Adrenal gland (tissue), 19 donors: ENCODE measurements around the gene FAM241A. TPM values are rescaled to one million over a fixed set of nuclear protein-coding genes. Genes with fewer than 3 reads are reported as not detected.

Experiments used
- DNase-seq, 7 donors: peaks; one replicate each; pipeline ENCODE4 v3.0.0-alpha.2; 2019 to 2020
- H3K27ac ChIP-seq, 5 donors: fragments of 200-600 bp; sonication (generic) in 4 of 5; 1 replicate in 3 of 5; 2 replicates in 2 of 5; pipeline versions ENCODE4 v1.5.1 to v1.8.0; 2016 to 2020; ENCODE audit warnings: mild to moderate bottlenecking in 1 of 5
- H3K27me3 ChIP-seq: fragments of 200-600 bp; 2 replicates; pipeline ENCODE4 v1.8.0; 2021
- H3K36me3 ChIP-seq, 2 donors: fragments of 200-600 bp; replicated peaks in 1 of 2; 1 replicate in 1 of 2; 2 replicates in 1 of 2; pipeline versions ENCODE4 v1.5.1 to v1.8.0; 2018 to 2022
- H3K4me1 ChIP-seq, 2 donors: fragments of 200-600 bp; replicated peaks in 1 of 2; 1 replicate in 1 of 2; 2 replicates in 1 of 2; pipeline versions ENCODE4 v1.5.1 to v1.8.0; 2018 to 2021
- H3K4me3 ChIP-seq, 4 donors: fragments of 200-600 bp; sonication (generic) in 3 of 4; one replicate each; pipeline ENCODE4 v1.5.1; 2016 to 2018
- H3K9me3 ChIP-seq, 3 donors: fragments of 200-600 bp; sonication (generic) in 1 of 3; replicated peaks in 1 of 3; 1 replicate in 2 of 3; 2 replicates in 1 of 3; pipeline versions ENCODE4 v1.5.1 to v1.8.0; 2016 to 2021
- CTCF ChIP-seq, 6 experiments: fragments of 450-650 bp in 4 of 6; fragments of 200-600 bp in 2 of 6; sonication (generic) in 1 of 6; IDR thresholded peaks; 1 replicate in 5 of 6; 2 replicates in 1 of 6; pipeline versions ENCODE4 v1.5.1 to v1.8.0; 2016 to 2021; ENCODE audit warnings: antibody characterized with exemption in 6 of 6, mild to moderate bottlenecking in 2 of 6, moderate library complexity in 1 of 6
- POLR2A ChIP-seq, 2 donors: fragments of 450-650 bp; IDR thresholded peaks; one replicate each; pipeline ENCODE4 v1.6.1; 2017; ENCODE audit warnings: antibody characterized with exemption in 2 of 2, mild to moderate bottlenecking in 2 of 2, moderate library complexity in 1 of 2
- WGBS, 4 donors: extraction: QIAGEN DNeasy Blood & Tissue Kit in 2 of 4; methylation state at CpG; one replicate each; pipeline versions ENCODE4 v1.1.5 to v1.1.7; 2013 to 2017; 5-methylcytosine and 5-hydroxymethylcytosine counted together
- intact Hi-C, 2 donors: fragments of 100-400 bp; cut with DNase I; formaldehyde crosslinking; loops; one replicate each; pipeline versions ENCODE4 v1.14.1 to v1.15.0; 2022 to 2023
- long read RNA-seq, 10 donors: library from polyadenylated mRNA in 3 of 10; unstranded in 2 of 10; stranded (forward) in 1 of 10; transcript quantifications; one replicate each; pipeline ENCODE4 v2.0.0 and lab custom pipeline, GENCODE V29; 2021 to 2026
- polyA plus RNA-seq, 3 donors: library from polyadenylated mRNA; stranded (reverse); fragments of 200-250 nt in 2 of 3; fragments of 350-450 nt in 1 of 3; fragmentation: Illumina TruSeq in 1 of 3; extraction: RNeasy Lipid Tissue Mini Kit (QIAGEN cat#74804) in 1 of 3; gene quantifications; one replicate each; pipeline ENCODE4 v1.2.3, GENCODE V29; 2013 to 2014
- total RNA-seq, 9 donors: library from RNA; depleted of rRNA in 4 of 9; stranded (reverse); fragments of >200 nt in 4 of 9; fragments of 120-200 nt in 1 of 9; fragmentation: NEBNext Ultra II Directional in 1 of 9; extraction: Animal tissue kit (Norgen Biotek cat#: 25700) in 1 of 9; gene quantifications; one replicate each; pipeline versions ENCODE4 v1.1.0 to v1.2.4, GENCODE V29; 2013 to 2023
- donor health status: healthy with polysubstance abuse.
- donor health status: Bipolar disorder and iron deficiency.
- donor health status: DM: yes; HTN: yes; CAD: no.
- donor health status: DM: no; HTN: no; CAD: no.
- donor health status: DM: no; HTN: no; CAD: no.
- donor health status: DM: yes; HTN: yes; CAD: no.

The FAM241A gene
- 1 to 10 TPM in 8 of 9 donors, under 1 TPM in 1; 0.55 to 4.6 (median 2.3) TPM for total RNA-seq
- polyA plus RNA-seq = 1 to 10 TPM; 2.7 to 3.2 (median 2.9) TPM
- long read RNA-seq, donor 1, full-length matches to known transcripts = 6 of 6 reads
- long read RNA-seq, donor 1, partial matches to known transcripts = 0 of 6 reads
- long read RNA-seq, donor 1, other reads (novel, unspliced or antisense) = 0 of 6 reads
- long read RNA-seq, donor 2, full-length matches to known transcripts = 3 of 3 reads
- long read RNA-seq, donor 2, partial matches to known transcripts = 0 of 3 reads
- long read RNA-seq, donor 2, other reads (novel, unspliced or antisense) = 0 of 3 reads
- long read RNA-seq, donor 3, full-length matches to known transcripts = 5 of 5 reads
- long read RNA-seq, donor 3, partial matches to known transcripts = 0 of 5 reads
- long read RNA-seq, donor 3, other reads (novel, unspliced or antisense) = 0 of 5 reads
- long read RNA-seq, donor 4, partial matches to known transcripts = 0 of 2 reads
- long read RNA-seq, donor 4, other reads (novel, unspliced or antisense) = 2 of 2 reads
- long read RNA-seq, donor 5, full-length matches to known transcripts = 27 of 31 reads
- long read RNA-seq, donor 5, partial matches to known transcripts = 2 of 31 reads
- long read RNA-seq, donor 5, other reads (novel, unspliced or antisense) = 2 of 31 reads
- long read RNA-seq, donor 6, full-length matches to known transcripts = 1 of 2 reads
- long read RNA-seq, donor 6, partial matches to known transcripts = 0 of 2 reads
- long read RNA-seq, donor 6, other reads (novel, unspliced or antisense) = 1 of 2 reads
- long read RNA-seq, donor 7, full-length matches to known transcripts = 2 of 2 reads
- long read RNA-seq, donor 7, partial matches to known transcripts = 0 of 2 reads
- long read RNA-seq, donor 7, other reads (novel, unspliced or antisense) = 0 of 2 reads
- long read RNA-seq, donor 8, full-length matches to known transcripts = 2 of 2 reads
- long read RNA-seq, donor 8, partial matches to known transcripts = 0 of 2 reads
- long read RNA-seq, donor 8, other reads (novel, unspliced or antisense) = 0 of 2 reads
- long read RNA-seq, donor 9, full-length matches to known transcripts = 2 of 2 reads
- long read RNA-seq, donor 9, partial matches to known transcripts = 0 of 2 reads
- long read RNA-seq, donor 9, other reads (novel, unspliced or antisense) = 0 of 2 reads
- long read RNA-seq, donor 10, full-length matches to known transcripts = 1 of 1 reads
- long read RNA-seq, donor 10, partial matches to known transcripts = 0 of 1 reads
- long read RNA-seq, donor 10, other reads (novel, unspliced or antisense) = 0 of 1 reads

- Histone ChIP-seq H3K4me3 (peak within 1 kb of the TSS; percentile 47 to 95 (median 84)), H3K9me3 (no peaks in the 10 kb centered on the region), H3K27ac (peak within 1 kb of the TSS in 4 of 5 donors; percentile 46 to 87 (median 85)), H3K27me3 (no peaks in the 10 kb centered on the region), H3K36me3 (no peaks in the 10 kb centered on the region), H3K4me1 (peaks cover under 1 to 31% of the 10 kb centered on the region in 2 donors)
- TF ChIP-seq CTCF (IDR thresholded peaks at IDR 0.05) = no peak
- peak; percentile 82 to 89 for TF ChIP-seq POLR2A (IDR thresholded peaks at IDR 0.05)
- 0 to 3% (median 0%) methylated on average over 3 to 68 of the region's 70 CpGs for WGBS, 4 donors
- peak; percentile 85 to 92 (median 89) for DNase-seq
- intact Hi-C loops = loop anchor here in 1 of 2 donors (10.0 kb wide), 1 partner anchor 89 kb away; the partner anchor contains the start of gene AP1AR
Measured at GRCh38 chr4:112145326-112145789, at the start of gene FAM241A. Gene FAM241A (plus strand): TSS chr4:112145454. CDS start chr4:112145581, 127 bp downstream.

DNA sequence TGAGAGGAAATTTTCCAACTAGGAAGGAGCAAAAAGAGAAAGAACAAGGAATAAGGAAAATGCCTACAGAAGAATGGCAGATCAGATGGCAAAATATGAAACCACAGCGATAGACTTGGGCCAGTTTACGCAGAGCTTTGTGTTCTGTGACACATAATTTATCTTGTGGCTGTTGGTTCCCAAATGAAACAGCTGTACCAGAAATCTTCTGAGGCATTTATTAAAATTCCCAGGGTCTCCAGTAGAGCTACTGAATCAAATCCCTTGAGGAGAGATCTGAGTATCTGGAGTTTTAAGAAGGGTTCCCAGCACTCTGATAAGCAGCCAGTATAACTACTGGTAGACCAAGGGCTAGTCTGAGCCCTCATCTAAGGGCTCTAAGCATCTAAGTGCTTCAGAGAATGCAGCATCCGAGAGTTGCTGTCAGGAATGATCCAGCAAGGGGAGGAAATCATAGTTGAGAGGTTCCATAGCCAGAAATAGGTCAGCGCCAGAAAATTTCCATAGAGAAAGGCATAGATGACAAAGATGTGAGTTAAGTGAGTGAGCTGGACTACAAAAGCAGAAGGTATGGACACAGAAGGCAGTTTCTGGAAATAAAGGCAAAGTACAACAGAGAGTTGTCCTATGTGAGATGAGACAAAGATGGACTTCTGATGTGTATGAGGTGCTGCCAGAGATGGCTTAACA, 46.3 kb upstream of the FAM241A start:
- DNase-seq = no peak
- intact Hi-C loops = loop anchor here in 1 of 2 donors (5.0 kb wide), 1 partner anchor 138 kb away; no protein-coding TSS in a partner anchor
- Histone ChIP-seq H3K27me3 (no peaks in the 10 kb centered on the region), H3K4me1 (no peaks in the 10 kb centered on the region), H3K36me3 (no peaks in the 10 kb centered on the region), H3K9me3 (no peaks in the 10 kb centered on the region), H3K4me3 (no peak overlapping the region), H3K27ac (no peak overlapping the region)
- WGBS, 4 donors = 67 to 79% (median 70%) methylated on average over 4 of the region's 4 CpGs
- TF ChIP-seq POLR2A (IDR thresholded peaks at IDR 0.05) = no peak
- no peak for TF ChIP-seq CTCF (IDR thresholded peaks at IDR 0.05)

DNA sequence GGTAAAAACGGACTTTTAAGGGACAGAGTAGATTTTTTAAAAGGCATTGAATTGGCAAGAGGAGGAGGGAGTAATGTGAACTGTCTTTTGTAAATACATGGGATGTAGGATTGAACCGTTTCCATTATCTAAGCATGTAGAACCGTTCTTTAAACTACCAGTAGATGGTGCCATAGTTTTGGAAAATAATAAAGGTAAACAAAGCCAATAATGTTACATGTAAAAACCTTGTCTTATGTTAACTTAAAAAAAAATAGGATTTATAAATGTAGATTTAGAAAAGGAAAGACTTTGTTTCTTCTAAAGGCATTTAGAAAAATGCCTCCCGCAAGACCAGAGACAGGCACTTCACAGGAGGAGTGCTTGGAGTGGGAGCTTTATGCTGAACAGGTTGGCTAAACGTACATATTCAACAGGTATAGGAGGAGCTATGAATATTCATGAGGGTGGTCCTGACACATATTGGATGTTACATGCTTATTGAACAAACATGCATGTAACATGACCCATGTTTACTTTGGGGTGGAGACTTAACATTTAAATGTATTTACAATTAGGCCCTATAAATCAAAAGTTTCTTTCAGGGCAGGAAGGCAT, 45.5 kb upstream of the FAM241A start:
- TF ChIP-seq POLR2A (IDR thresholded peaks at IDR 0.05) (no peak), CTCF (IDR thresholded peaks at IDR 0.05) (peak; percentile 40 to 77 (median 69))
- intact Hi-C loops = loop anchor here in 1 of 2 donors (5.0 to 10.0 kb wide), 3 partner anchors 138 to 505 kb away; no protein-coding TSS in a partner anchor
- 10 to 25% (median 13%) methylated on average over 5 of the region's 5 CpGs for WGBS, 4 donors
- Histone ChIP-seq H3K27me3 (no peaks in the 10 kb centered on the region), H3K36me3 (no peaks in the 10 kb centered on the region), H3K4me3 (no peak overlapping the region), H3K27ac (no peak overlapping the region), H3K4me1 (no peaks in the 10 kb centered on the region), H3K9me3 (no peaks in the 10 kb centered on the region)
- no peak for DNase-seq
